ENCODE data around the gene DDIAS. TPM values are rescaled to one million over a fixed set of nuclear protein-coding genes. Genes with fewer than 3 reads are reported as not detected.

The DDIAS gene, protein sequence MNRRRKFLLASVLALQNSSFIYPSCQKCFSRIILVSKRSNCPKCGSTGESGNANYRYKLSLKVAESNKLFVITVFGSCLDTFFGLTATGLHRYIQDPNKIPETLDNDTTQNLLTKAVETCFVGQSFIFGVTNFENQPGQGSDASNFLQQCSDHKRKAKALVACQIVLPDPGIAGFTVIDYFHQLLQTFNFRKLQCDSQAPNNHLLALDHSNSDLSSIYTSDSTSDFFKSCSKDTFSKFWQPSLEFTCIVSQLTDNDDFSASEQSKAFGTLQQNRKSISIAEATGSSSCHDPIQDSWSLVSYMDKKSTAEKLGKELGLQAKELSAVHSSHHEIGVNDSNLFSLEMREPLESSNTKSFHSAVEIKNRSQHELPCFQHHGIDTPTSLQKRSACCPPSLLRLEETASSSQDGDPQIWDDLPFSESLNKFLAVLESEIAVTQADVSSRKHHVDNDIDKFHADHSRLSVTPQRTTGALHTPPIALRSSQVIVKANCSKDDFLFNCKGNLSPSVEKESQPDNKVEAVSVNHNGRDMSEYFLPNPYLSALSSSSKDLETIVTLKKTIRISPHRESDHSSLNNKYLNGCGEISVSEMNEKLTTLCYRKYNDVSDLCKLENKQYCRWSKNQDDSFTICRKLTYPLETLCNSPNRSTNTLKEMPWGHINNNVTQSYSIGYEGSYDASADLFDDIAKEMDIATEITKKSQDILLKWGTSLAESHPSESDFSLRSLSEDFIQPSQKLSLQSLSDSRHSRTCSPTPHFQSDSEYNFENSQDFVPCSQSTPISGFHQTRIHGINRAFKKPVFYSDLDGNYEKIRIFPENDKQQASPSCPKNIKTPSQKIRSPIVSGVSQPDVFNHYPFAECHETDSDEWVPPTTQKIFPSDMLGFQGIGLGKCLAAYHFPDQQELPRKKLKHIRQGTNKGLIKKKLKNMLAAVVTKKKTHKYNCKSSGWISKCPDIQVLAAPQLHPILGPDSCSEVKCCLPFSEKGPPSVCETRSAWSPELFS
- 16.1 to 19.4 TPM (median 18.4 TPM) in 5 replicates for total RNA-seq (2022; extraction: Qiagen RNA extraction)

DNA sequence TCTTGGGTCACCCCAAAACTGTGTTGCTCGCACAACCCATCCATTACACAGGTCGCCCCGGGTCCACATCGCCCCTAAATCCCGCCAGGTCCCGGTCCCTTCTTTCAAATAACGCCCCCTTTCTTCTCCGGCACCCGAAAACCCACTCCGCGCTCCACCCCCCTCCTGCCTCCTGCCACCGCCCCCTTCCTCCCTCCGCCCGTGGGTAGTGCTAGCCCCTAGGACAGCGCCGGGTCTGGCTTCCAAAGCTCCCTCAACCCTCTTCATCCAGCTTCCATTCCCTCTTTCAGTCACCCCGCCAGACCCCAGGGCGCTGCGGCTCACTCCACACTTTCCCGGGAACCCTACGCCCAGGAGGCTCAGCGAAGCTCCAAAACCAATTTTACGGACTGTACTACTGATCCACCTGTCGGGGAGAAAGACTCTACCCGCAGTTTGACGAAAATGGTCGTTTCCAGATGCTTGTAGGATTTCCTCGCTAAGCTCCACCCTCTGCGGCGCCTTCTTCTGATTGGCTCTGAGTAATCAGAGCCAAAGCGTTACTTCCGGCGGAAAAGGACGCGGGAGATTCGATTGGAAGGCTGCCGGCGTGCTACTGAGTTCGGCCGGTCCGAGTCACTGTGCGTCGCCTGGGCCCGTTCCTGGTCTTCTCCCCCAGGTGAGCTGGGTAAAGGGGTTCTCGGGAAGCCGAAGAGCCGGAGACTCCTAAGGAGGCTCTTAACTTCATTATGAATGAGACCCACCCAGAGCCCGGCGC lies at the start of gene DDIAS:
TSS of gene DDIAS (plus strand) at position 572 of the 757 bp plus-strand sequence. CDS start 13,003 bp downstream, outside the sequence.

DNA sequence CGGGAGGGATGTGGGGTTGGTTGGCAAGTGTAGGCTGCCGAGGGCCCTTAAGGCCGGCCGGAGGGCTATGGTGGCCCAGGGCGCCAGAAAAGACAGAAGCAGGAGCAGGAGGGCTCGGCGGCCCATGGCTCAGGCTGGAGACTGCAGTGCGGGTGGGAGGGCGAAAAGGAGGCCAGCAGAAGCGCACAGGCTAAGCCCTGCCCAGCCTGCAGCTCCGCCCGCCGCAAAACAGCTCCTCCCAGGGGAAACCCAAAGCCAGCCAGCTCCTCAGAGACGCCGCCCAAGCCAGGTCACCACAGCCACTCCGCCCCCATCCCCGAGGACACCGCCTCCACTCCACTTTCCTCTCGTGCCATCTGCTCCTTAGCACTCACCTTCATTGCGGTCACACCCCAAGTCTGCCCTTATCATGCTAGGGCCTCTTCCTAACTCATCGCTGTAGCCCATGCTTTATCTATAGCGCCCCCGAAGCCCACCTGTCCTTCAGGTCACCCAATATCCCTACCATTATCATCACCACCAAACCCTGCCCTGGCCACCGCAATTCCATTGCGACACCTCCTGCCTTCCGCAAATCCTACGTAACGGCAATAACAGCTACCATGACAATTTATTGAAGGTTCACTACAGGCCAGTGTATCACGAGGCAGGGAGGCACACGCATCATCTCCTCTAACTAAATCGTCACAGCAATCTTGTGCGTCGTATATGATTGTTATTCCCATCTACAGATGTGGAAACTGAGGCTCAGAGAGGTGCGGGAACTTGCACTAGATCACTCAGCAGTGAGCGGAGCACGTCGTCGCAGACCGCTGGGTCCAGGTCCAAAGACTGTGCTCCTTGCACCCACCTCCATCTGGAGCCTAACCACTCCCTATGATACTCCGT lies 1.0 kb upstream of the DDIAS start, which contains the start of gene PRCP:
TSS of gene PRCP (minus strand) at position 154 of the 888 bp plus-strand sequence. CDS start at position 126, 28 bp downstream.

Other genes starting within 250 kb of the DDIAS start
- 0.02 to 0.10 TPM (median 0.04 TPM) in 4 of 5 replicates, not detected in the other for gene FAM181B, start 167.9 kb upstream of the DDIAS start, total RNA-seq (2022; extraction: Qiagen RNA extraction)
- 47.0 to 53.4 TPM (median 49.7 TPM) in 5 replicates for gene PRCP, start 1.3 kb upstream of the DDIAS start, total RNA-seq (2022; extraction: Qiagen RNA extraction)
- gene RAB30, start 170.2 kb downstream of the DDIAS start, total RNA-seq (2022; extraction: Qiagen RNA extraction): 5.2 to 7.6 TPM (median 6.7 TPM) in 5 replicates